ENCODE measurements around the gene FBXO22.
"Not testable (repeated sequence)": the region's sequence is repeated elsewhere in the genome, so short reads cannot be mapped to it uniquely, and the experiment has no call there.

Gene FBXO22

DNA sequence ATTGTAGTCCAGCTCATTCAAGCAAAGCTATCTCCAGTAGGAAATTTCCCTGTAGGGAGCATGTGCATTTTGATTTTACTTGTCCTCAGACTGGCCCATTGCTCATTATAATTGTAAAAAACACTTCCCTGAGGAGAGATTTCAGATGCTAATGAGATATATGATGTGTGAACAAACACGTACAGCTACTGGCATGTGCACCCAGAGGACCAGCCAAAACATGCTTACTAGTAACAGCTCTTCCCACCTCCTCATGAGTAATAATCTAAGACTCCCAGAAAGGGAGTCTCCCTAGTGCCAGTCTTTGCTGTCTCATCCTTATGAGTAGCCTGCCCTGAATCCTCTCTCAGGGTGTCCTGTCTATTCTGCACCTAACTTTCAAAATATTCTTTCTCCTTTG, 43.4 kb downstream of the FBXO22 start:
- TF ChIP-seq, protein P1, sequence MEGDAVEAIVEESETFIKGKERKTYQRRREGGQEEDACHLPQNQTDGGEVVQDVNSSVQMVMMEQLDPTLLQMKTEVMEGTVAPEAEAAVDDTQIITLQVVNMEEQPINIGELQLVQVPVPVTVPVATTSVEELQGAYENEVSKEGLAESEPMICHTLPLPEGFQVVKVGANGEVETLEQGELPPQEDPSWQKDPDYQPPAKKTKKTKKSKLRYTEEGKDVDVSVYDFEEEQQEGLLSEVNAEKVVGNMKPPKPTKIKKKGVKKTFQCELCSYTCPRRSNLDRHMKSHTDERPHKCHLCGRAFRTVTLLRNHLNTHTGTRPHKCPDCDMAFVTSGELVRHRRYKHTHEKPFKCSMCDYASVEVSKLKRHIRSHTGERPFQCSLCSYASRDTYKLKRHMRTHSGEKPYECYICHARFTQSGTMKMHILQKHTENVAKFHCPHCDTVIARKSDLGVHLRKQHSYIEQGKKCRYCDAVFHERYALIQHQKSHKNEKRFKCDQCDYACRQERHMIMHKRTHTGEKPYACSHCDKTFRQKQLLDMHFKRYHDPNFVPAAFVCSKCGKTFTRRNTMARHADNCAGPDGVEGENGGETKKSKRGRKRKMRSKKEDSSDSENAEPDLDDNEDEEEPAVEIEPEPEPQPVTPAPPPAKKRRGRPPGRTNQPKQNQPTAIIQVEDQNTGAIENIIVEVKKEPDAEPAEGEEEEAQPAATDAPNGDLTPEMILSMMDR (IDR thresholded peaks at IDR 0.05; ENCODE audit: low read depth, low read length) = no peak
- TF ChIP-seq MAX (IDR thresholded peaks at IDR 0.05; ENCODE audit: low read depth, low read length) (no peak), POLR2A (IDR thresholded peaks at IDR 0.05; ENCODE audit: extremely low read depth, insufficient read length) (no peak), MYC (IDR thresholded peaks at IDR 0.05; ENCODE audit: low read depth, low read length) (no peak)
- no peak for DNase-seq (ENCODE audit: low read depth)
- H3K4me3 ChIP-seq (ENCODE audit: low read depth, low read length) = no peak overlapping the region

DNA sequence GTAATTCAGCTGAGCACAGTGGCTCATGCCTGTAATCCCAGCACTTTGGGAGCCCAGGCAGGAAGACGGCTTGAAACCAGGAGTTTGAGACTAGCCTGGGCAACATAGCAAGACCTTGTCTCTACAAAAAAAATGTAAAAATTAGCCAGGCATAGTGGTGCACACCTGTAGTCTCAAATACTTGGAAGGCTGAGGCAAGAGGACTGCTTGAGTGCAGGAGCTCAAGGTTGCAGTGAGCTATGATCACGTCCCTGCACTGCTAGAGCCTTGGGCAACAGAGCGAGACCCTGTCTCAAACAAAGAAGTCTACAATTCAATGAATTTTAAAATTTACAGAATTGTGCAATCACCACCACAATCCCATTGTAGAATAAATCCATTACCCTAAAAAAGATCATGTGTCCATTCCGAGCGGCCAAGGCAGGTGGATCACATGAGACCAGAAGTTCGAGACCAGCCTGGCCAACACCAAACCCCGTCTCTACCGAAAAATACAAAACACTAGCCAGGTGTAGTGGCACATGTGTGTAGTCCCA, 45.2 kb downstream of the FBXO22 start:
- no peak overlapping the region for H3K4me3 ChIP-seq (ENCODE audit: low read depth, low read length)
- TF ChIP-seq, protein P1 (IDR thresholded peaks at IDR 0.05; ENCODE audit: low read depth, low read length) = no peak
- TF ChIP-seq MYC (IDR thresholded peaks at IDR 0.05; ENCODE audit: low read depth, low read length) = no peak
- TF ChIP-seq POLR2A (IDR thresholded peaks at IDR 0.05; ENCODE audit: extremely low read depth, insufficient read length) = no peak
- no peak for TF ChIP-seq MAX (IDR thresholded peaks at IDR 0.05; ENCODE audit: low read depth, low read length)
- no peak for DNase-seq (ENCODE audit: low read depth)

- H3K4me3 ChIP-seq (ENCODE audit: low read depth, low read length) = no peak overlapping the region
- no peak for DNase-seq (ENCODE audit: low read depth)
- no peak for TF ChIP-seq POLR2A (IDR thresholded peaks at IDR 0.05; ENCODE audit: extremely low read depth, insufficient read length)
- no peak for TF ChIP-seq MAX (IDR thresholded peaks at IDR 0.05; ENCODE audit: low read depth, low read length)
- TF ChIP-seq, protein P1 (IDR thresholded peaks at IDR 0.05; ENCODE audit: low read depth, low read length) = no peak
- no peak for TF ChIP-seq MYC (IDR thresholded peaks at IDR 0.05; ENCODE audit: low read depth, low read length)
These were observed 48.8 kb downstream of the FBXO22 start for GRCh38 chr15:75952525-75952924.

DNA sequence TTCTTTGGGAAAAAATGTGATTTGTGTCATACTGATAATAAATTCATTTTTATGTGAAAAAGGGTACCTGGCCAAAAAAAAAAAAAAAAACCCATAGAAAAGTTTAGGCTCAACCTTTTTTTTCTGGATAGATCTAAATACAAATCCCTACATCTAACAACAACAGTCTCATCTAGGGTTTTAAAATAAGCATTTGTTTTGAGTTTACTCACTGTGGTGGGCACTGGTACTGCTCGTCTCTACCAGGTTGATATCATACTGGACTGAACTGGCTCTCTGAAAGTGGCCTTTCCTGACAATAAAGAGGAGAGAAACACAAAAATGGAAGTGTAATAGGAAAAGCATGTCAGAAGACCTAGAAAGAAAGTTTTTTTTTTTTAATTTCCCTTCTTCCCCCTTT, 52.0 kb downstream of the FBXO22 start:
- TF ChIP-seq MAX (IDR thresholded peaks at IDR 0.05; ENCODE audit: low read depth, low read length) = no peak
- TF ChIP-seq MYC (IDR thresholded peaks at IDR 0.05; ENCODE audit: low read depth, low read length) = no peak
- no peak for TF ChIP-seq POLR2A (IDR thresholded peaks at IDR 0.05; ENCODE audit: extremely low read depth, insufficient read length)
- no peak overlapping the region for H3K4me3 ChIP-seq (ENCODE audit: low read depth, low read length)
- DNase-seq (ENCODE audit: low read depth) = no peak

DNA sequence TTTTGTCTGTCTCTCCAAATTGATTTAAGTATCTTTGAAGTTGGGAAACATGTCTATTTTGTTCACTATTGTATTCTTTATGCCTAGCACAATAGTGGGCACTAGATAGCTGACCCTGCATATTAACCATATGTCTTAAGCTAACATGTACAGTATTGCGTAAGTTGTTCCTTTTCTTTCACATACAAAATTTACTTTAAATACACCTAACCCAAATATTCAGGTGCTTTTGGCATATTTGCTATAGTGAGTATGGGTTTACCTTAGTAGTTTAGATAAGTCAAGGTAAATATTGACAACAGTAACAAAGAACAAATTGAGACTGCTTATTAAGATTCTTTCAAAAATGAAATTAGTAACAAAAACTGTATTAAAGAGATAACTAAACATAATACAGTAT, 57.7 kb downstream of the FBXO22 start:
- TF ChIP-seq POLR2A (IDR thresholded peaks at IDR 0.05; ENCODE audit: extremely low read depth, insufficient read length) (no peak), MAX (IDR thresholded peaks at IDR 0.05; ENCODE audit: low read depth, low read length) (no peak)
- no peak overlapping the region for H3K4me3 ChIP-seq (ENCODE audit: low read depth, low read length)
- no peak for DNase-seq (ENCODE audit: low read depth)

DNA sequence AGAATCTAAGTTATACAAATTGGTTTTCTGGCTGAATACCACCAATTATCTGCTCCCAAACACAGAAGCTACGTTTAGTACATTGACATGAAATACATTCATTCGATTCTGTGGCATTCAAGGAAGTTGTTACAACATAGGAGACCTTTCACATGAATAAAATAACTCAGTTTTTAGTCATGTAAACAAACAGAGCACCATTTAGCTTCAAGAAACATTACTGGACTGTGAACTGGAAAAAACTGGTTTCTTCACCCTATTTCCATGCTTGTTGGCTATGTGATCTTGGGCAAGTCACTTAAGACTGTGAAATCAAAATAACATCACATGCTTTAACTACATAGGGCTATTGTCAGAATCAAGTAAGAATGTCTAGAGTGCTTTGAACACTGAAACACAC, 62.4 kb downstream of the FBXO22 start:
- no peak for DNase-seq (ENCODE audit: low read depth)
- no peak overlapping the region for H3K4me3 ChIP-seq (ENCODE audit: low read depth, low read length)
- TF ChIP-seq, protein P1 (IDR thresholded peaks at IDR 0.05; ENCODE audit: low read depth, low read length) = no peak
- TF ChIP-seq MAX (IDR thresholded peaks at IDR 0.05; ENCODE audit: low read depth, low read length) (no peak), POLR2A (IDR thresholded peaks at IDR 0.05; ENCODE audit: extremely low read depth, insufficient read length) (no peak), MYC (IDR thresholded peaks at IDR 0.05; ENCODE audit: low read depth, low read length) (no peak)

DNA sequence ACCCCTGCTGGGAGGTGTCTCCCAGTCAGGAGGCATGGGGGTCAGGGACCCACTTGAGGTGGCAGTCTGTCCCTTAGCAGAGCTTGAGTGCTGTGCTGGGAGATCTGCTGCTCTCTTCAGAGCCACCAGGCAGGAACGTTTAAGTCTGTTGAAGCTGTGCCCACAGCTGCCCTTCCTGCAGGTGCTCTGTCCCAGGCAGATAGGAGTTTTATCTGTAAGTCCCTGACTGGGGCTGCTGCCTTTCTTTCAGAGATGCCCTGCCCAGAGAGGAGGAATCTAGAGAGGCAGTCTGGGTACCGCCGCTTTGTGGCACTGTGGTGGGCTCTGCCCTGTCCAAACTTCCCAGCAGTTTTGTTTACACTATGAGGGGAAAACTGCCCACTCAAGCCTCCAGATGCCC, 73.1 kb downstream of the FBXO22 start:
- H3K4me3 ChIP-seq (ENCODE audit: low read depth, low read length); DNase-seq (ENCODE audit: low read depth): not testable (repeated sequence)

Data from NB4 (cell line).